NCI-H2171 treated with DMSO at 0.1 percent for 48 hours (cell line): ENCODE results near the gene CLN3.
"Not testable (repeated sequence)": the region's sequence is repeated elsewhere in the genome, so short reads cannot be mapped to it uniquely, and the experiment has no call there.

Source experiments
- DNase-seq: peaks from one replicate; lab custom pipeline; 2025; lab: John Stamatoyannopoulos, UW

Gene CLN3

DNA sequence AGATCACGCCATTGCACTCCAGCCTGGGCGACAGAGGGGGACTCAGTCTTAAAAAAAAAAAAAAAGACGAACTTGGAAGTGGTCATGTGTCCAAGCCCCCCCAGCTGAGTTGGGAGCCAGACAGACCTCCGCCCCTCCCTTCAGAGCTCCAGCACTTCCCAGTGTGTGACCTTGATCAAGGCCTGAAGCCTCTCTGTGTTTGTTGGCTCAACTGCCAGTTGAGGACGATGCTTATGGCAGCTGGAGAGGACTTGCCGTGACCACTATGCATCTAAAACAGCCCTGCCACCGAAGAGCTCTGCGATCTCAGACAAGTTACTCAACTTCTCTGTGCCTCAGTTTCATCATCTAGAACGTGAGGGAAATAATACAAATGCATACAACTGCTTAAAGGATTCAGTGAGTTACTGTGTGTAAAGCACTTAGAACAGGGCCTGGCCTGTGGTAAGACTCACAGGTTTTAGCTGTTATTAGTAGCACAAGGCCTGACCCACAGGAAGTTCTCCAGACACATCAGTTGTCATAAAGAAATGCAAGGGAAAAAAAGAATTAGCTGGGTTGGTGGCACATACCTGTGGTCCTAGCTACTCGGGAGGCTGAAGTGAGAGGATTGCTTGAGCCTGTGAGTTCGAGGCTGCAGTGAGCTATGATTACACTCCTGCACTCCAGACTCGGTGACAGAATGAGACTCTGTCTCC, 21.8 kb upstream of the CLN3 start:
- no peak for DNase-seq

DNA sequence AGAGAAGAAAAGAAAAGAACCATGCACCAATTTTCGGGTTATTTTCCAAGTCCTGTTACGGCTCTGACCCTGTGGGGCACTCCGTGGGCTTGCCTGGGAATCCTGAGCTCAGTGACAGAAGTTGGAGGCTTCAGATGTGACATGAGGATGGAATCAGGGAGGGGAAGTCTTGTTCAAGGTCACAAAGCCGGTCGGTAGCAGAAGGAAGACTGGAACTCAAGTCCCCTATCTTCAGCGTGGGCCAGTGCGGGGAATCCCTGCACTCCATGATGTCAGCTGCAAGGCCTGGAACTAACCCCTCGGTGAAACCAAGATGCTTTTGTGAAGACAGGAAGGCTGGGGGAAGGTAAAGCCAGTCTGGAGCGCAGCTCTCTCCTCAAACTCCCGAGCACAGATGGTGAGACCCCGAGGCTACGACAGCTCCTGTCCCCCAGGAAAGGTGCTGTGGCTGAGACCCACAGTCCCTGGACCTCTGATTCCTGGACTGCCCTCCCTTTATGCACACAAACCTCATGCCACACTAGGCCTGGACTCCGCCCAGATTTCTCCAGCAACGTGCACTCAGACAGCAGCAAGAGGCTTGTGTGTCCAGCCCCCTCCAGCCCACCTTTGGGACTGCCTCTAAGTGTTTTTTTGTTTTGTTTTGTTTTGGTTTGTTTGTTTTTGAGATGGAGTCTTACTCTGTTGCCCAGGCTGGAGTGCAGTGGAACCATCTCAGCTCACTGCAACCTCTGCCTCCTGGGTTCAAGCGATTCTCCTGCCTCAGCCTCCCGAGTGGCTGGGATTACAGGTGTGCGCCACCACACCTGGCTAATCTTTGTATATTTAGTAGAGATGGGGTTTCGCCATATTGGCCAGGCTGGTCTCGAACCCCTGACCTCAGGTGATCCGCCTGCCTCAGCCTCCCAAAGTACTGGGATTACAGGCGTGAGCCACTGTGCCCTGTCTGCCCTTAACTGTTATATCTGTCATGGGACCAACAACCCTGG, 20.2 kb upstream of the CLN3 start:
- DNase-seq: no peak

DNA sequence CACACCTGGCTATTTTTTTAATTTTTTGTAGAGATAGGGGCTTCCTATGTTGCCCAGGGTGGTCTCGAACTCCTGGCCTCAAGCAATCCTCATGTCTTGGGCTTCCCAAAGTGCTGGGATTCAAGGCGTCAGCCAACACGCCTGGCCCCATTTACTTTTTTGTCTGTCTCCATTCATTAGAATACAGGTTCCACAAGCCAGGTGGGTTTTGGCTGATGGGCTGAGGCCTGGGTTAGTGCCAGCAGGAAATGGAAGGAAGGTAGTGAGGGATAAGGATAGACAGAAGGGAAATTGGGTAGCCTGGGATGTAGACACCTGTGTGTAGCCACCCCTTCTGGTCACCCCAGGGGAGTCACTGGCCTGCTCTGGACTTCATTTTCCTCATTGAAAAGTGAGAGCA, 19.2 kb upstream of the CLN3 start:
- no peak for DNase-seq

DNA sequence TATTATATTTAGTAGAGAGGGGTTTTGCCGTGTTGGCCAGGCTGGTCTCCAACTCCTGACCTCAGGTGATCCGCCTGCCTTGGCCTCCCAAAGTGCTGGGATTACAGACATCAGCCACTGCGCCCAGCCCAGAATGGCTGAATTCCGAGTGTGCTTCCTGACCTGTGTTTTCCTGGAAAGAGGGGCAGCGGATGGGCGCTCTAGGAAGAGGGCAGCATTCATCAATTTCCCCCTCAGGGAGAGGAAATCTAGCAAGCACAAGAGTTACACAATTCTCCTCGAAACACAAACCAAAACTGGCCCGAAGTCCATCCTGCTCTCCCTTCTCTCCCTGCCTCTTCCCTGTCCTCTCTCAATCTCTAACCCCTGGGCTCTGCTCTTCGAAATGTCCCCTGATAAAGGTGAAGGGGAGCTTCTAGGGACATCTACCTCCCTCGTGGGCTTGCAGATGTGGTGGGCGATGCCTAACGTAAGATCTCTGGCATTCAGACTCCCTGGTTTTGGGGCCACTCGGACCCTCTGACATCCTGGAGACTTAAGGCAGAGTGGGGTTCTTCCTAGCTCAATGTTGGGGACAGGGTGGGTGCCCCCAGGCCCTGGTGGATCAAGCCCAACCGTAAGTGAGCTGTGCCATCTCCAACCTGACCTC, 13.7 kb upstream of the CLN3 start:
- no peak for DNase-seq

DNA sequence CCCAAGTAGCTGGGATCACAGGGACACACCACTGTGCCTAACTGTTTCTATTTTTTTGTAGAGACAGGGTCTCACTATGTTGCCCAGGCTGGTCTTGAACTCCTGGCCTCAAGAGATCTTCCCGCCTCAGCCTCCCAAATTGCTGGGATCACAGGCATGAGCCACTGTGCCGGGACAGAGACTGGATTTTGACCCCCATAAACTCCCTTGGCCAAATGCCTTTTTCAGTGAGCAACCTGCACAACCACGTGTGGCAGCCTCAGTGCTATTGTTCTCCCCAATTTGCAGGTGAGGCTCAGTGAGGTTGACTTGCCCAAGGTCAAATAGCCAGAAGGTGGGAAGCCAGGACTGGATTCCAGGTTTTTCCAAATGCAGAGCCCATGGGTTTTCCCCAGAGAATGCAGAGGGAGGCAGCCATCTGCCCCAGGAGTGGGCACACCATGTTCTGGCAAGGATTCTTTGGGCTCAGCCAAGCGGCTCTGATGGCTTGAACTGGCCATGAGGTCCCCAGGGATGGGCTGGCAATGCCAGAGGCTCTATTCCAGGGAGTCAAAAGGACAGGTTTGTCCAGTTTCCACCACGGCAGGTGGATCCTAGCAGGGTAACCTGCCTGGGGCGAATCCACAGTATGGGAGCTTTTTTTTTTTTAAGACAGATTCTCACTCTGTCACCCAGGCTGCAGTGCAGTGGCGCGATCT, 13.0 kb upstream of the CLN3 start:
- peak; percentile 14 for DNase-seq

DNA sequence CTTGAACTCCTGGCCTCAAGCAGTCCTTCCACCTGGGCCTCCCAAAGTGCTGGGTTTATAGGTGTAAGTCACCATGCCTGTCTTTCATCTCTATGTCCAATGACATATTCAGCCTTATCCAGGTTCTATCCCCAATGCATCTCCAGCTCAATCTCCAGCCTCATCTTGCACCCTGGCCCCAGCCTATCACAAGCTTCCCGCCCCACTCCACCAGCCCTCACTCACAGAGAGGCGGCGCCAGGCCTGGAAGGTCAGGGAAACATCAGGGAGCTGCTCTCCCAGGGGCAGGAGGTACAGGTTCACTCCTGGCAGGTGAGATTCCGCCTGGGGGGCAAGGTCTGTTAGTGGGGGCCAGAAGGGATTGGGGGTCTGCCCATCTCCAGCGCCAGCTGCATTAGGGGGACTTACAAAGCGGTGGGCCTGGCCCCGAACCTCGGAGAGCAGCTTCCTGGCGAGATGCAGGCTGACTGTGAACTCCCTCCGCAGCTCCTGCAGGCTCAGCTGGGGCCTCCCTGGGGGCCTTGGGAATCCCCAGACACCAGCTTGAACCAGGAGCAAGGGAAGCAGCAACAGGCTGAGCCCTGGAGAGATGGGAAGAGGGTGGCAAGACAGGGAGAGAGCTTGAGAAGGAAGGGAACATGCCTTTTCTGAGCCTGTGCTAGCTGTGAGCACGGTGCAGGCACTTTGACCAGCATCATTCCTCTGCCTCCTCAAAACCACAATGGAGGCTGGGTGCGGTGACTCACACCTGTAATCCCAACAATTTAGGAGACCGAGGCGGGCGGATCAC, 11.8 kb upstream of the CLN3 start:
- peak; percentile 2 for DNase-seq

DNA sequence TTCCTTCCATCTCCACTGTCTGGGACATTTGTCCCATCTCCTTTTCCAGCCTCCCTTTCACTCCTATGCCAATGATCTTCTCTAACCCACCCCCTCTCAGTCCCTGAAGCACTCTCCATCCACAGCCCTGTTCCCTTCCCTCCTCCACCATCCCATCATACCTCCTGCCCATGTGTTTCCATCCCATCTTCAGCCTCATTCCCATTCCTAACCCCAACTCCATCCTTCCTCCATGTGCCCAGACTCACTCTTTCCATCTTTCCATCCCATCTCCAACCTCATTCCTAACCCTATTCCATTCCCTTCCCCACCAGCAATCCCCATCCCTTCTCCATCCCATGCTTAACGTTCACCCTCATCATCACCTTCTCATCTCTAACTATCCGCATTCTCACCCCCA, 10.4 kb upstream of the CLN3 start:
- DNase-seq: no peak

DNA sequence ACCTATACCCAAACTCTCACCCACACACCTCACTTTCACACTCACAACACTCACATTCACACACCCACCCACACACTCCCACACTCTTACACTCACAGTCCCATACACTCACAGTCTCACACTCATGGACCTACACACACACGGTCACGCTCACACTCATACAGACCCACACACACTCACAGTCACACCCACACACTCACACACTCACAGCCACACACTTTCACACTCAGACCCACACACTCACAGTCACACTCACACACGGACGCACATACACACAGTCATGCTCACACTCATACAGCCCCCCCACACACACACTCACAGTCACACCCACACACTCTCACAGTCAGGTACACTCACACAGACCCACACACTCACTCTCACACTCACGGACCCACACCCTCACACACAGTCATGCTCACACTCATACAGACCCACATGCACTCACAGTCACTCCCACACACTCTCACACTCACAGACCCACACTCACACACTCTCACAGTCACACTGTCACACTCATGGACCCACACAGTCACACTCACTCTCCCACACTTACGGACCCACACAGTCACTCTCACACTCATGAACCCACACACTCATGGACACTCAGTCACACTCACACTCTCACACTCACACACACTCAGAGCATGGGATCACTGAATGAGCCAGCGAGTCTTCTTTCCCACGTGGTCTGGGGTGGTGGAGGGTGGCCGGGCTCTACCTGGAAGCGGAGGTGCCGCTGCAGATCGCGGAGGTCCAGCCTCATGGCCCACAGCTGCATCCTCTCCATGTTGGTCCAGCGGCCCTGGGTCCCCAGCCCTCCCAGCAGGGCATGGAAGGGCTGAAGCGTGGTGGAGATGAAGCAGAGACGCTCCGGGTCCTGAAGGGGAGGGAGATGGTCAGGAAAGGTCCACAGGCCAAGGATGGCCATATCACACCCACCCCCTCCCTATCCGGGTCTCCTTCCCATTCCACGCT, 9.7 kb upstream of the CLN3 start:
- no peak for DNase-seq

DNA sequence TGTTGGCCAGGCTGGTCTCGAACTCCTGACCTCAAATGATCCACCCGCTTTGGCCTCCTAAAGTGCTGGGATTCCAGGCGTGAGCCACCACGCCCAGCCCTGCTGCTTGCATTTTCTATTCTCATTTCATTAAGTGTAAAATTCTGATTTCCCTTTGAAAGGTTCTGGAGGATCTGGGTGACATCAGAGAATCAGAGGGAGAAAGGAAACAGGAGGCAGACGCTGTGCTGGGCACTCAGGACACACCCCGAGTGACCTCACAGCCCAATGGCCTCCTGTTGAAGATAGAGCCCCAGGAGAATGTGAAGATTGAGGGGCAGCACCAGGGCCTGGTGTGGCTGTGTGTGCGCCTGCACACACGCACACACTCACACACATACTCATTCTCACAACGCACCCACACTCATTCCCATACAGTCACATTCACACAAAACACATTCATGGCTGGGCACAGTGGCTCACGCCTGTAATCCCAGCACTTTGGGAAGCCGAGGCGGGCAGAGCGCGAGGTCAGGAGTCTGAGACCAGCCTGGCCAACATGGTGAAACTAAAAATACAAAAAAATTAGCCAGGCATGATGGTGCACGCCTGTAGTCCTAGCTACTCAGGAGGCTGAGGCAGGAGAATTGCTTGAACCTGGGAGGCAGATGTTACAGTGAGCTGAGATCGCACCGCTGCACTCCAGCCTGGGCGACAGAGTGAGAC, 8.8 kb upstream of the CLN3 start:
- not testable (repeated sequence) for DNase-seq

DNA sequence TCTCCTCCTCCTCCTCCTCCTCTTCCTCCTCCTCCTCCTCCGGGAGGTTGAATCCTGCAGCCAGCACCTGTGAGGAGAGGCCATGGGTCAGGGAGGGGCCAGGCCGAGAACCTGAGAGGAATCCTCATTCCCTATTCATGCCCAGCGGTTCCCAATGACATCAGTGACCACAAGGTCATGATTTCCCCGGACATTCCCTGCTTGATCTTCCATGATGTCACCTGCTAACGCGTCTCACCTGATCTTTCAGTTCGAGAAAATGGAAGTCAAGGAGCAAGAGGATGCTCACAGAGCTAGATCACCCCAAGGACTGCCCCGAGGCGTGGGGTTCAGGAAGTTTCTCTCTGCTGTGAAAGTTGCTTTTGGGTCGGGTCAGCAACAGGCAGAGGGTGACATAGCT, 8.0 kb upstream of the CLN3 start:
- DNase-seq: no peak

DNA sequence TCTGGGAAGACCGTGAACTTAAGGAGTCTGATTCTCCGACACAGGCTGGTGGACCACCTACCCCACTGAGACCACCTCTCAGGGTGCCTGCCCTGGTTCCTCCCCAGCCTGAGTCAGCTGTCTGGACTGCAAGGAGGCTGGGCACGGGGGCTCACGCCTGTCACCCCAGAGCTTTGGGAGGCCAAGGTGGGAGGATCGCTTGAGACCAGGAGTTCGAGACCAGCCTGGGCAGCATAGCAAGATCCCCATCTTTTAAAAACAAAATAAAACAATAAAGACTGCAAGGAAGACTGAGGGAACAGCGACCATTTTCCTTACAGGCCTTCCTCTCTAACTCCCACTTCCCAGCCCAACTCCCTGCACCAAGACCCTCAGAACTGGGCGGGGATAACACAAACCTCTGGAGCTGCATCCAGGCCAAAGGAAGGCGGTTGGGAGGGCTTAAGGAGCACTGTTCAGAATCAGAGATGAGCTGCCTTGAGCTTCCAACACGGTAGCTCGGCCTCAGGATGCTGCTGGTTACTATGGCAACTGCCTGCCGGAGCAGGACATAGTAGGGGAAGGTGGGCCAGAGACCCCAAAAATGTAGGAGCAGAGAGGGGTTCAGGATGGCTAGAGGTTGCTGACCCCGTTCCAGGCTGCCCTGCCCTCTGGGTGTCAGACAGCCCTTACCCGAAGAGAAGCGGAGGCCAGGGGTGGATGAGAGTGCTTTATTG, 7.0 kb upstream of the CLN3 start:
- no peak for DNase-seq

DNA sequence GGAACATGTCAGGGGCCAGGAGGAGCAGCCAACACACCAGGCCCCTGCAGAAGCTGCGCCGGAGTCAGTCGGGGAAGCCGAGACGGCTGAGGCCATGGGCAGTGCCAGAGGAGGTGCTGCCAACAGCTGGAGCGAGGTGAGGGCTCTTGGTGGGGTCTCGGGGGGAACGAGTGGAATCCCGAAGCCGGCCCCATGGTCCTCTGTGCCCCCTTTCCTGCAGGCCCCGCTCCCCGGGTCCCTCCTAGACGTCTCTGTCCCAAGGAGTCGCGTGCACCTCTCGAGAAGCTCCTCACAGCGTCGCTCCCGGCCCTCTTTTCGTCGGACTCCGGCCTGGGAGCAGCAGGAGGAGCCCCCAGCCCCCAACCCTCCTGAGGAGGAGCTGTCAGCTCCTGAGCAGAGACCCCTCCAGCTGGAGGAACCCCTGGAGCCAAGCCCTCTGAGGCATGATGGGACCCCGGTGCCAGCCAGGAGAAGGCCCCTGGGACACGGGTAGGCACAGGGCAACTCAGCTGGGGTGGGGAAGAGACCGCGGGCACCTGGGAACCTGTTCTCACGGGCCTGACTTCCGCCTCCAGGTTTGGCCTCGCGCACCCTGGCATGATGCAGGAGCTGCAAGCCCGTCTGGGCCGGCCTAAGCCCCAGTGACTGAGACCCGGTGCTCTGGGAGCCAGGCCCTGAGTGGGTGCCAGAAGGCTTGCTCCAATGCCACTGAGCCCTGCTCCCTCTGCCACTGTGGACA, 6.2 kb upstream of the CLN3 start:
- no peak for DNase-seq

DNA sequence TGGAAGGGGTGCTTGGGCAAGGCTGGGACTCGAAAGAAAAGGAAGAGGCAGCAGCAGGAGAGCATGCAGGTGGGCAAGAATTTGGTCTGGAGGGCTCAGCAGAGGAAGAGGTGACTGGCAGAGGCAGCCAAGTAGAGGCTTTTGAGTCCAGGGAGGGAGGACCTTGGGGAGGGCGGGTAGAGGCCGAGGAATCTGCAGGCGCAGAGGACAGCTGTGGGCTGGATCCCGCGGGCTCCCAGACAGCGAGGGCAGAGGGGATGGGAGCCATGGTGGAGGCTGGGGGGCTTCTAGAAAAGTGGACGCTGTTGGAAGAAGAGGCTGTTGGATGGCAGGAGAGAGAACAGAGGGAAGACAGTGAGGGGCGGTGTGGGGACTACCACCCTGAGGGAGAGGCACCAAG, 5.5 kb upstream of the CLN3 start:
- DNase-seq: no peak

DNA sequence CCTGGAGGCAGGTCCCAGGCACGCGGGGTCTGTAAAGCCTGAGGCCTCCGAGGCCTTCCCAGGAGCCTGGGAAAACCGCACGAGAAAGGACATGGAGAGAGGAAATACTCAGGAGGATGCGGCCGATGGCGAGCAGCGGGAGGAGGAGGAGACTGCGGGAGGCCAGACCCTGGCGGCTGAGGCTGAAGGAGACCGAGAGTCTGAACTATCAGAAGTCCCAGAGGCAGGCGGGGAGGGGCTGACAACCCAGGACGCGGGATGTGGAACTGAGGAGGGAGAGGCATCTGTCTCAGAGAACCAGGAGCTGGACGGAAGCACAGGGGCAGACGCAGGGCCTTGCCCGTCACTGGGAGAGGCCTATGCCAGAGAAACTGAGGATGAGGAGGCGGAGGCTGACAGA, 5.0 kb upstream of the CLN3 start:
- DNase-seq: no peak

DNA sequence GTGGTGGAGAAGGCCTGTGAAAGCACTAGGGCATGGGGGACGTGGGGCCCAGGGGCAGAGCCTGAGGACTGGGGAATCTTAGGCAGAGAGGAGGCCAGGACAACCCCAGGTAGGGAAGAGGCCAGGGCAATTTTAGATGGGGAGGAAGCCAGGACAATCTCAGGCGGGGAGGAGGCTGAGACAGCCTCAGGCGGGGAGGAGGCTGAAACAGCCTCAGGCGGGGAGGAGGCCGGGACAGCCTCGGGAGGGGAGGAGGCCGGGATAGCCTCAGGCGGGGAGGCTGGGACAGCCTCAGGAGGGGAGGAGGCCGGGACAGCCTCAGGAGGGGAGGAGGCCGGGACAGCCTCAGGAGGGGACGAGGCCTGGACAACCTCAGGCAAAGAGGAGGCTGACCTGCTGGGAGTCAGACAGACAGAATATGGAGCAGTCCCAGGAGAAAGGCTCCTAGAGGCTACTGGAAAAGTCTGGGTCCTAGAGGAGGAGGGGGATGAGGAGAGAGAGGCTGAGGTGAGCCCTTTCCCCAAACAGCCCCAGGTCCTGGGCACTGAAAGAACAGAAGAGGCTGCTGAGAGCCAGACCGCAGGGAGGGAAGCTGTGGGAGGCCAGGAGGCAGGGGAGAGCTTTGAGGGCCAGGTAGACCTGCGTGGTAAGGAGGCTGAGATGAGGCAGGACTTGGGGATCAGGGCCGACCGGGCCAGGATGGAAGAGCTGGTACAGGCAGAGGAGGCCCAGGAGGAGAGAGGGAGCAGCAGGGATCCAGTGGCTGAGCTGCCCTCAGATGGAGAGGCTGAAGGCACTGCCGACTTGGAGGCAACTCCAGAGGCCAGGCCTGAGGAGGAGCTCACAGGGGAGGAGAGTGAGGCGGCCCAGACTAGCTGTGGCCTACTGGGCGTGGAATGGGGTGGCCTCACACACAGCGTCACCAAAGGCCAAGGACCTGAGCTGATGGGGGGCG, 4.2 kb upstream of the CLN3 start:
- DNase-seq: no peak

DNA sequence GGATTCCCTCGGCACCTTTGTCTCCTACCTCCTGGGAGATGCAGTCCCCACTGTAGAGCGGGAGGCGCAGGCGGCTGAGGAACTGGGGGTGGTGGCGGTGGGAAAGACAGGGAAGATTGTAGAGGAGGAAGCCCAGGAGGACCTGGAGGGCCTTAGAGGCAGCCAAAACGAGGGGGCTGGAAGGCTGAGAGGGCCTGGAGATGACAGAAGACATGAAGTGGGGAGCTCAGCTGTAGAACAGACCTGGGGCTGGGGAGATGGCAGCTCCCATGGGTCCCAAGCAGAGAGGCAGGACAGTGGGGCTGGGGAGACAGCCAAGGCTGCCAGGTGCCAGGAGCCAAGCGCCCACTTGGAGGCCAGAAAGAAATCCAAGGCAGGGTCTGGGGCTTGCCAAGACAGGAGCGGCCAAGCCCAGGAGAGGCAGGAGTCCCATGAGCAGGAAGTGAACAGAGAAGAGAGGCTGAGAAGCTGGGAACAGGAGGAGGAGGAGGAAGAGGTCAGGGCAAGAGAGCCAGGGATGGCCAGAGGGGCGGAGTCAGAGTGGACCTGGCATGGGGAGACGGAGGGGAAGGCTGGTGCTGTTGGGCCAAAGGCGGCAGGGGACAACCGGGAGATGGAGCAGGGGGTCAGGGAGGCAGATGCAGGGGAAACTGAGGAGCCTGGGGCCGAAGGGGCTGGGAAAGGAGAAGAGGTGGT, 3.4 kb upstream of the CLN3 start:
- DNase-seq: no peak
